Skin of body (tissue), 1 donor: Measurements from ENCODE around the gene UPP1. TPM values are rescaled to one million over a fixed set of nuclear protein-coding genes. Genes with fewer than 3 reads are reported as not detected.

Source experiments
- total RNA-seq: library from RNA; depleted of rRNA; stranded (reverse); fragments of >200 nt; gene quantifications from one replicate; pipeline ENCODE4 v1.2.3, GENCODE V29; 2014

The UPP1 gene
- total RNA-seq, 1 donor from 2014 or later = 3.2 TPM

Other genes starting within 250 kb of the UPP1 start
- 0.30 TPM for gene PKD1L1, start 140.8 kb upstream of the UPP1 start, total RNA-seq
- gene HUS1, start 109.7 kb upstream of the UPP1 start, total RNA-seq = 17.7 TPM
- not detected for gene SUN3, start 60.2 kb upstream of the UPP1 start, total RNA-seq
- gene C7orf57, start 53.7 kb upstream of the UPP1 start, total RNA-seq = 0.10 TPM
- gene ABCA13, start 82.2 kb downstream of the UPP1 start, total RNA-seq = 5.6 TPM